GM12801 (cell line): ENCODE data around the gene RAP1GAP2.

ENCODE experiments used
- CTCF ChIP-seq: IDR thresholded peaks from one replicate; pipeline ENCODE4 v1.5.1; 2011; ENCODE audit warnings: control low read depth; ENCODE audit not compliant: insufficient read length; ENCODE audit errors: extremely low read depth

The RAP1GAP2 gene

GRCh38 chr17:2808367-2809335 lies 12.4 kb downstream of the RAP1GAP2 start:
- no peak for TF ChIP-seq CTCF

- TF ChIP-seq CTCF: no peak
Observed at GRCh38 chr17:2809337-2809736, 13.1 kb downstream of the RAP1GAP2 start.

- TF ChIP-seq CTCF: no peak
Observed at GRCh38 chr17:2814049-2814448, 17.8 kb downstream of the RAP1GAP2 start.

- TF ChIP-seq CTCF: no peak
Observed at GRCh38 chr17:2814481-2815341, 18.5 kb downstream of the RAP1GAP2 start.

GRCh38 chr17:2815781-2816185 lies 19.5 kb downstream of the RAP1GAP2 start:
- no peak for TF ChIP-seq CTCF

- no peak for TF ChIP-seq CTCF
Observed at GRCh38 chr17:2816688-2817087, 20.4 kb downstream of the RAP1GAP2 start.

- TF ChIP-seq CTCF: no peak
Observed at GRCh38 chr17:2819921-2820501, 23.8 kb downstream of the RAP1GAP2 start.
